Measurements from ENCODE around the gene MATCAP1. TPM values are rescaled to one million over a fixed set of nuclear protein-coding genes. Genes with fewer than 3 reads are reported as not detected.

MATCAP1 gene
- total RNA-seq, 4 donors from 2014 or later = 20.8 to 57.8 (median 42.3) TPM

DNA sequence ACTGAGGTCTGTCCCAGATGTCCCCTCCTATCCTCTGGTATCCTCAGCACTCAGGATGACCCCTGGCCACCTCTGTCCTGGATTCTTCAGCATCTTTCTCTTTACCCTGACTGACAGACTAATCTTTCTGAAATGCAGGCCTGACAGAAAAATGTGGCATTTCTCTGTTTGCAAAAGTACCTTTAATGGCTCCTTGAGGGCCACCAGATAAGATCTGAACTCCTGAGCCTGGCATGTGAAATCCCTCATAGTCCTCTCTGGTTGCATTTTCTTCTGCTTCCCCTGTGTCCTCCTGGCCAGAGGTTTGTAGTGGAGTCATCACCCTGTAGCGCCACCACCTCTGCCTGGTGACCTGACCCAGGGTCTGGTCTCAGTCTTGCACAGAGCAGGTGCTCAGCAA, 13.1 kb upstream of the MATCAP1 start:
- peaks cover 0 to 62% (median 0%) of the 10 kb centered on the region in 3 donors for H3K36me3 ChIP-seq
- no peak for TF ChIP-seq POLR2A (IDR thresholded peaks at IDR 0.05)
- TF ChIP-seq, protein P1, sequence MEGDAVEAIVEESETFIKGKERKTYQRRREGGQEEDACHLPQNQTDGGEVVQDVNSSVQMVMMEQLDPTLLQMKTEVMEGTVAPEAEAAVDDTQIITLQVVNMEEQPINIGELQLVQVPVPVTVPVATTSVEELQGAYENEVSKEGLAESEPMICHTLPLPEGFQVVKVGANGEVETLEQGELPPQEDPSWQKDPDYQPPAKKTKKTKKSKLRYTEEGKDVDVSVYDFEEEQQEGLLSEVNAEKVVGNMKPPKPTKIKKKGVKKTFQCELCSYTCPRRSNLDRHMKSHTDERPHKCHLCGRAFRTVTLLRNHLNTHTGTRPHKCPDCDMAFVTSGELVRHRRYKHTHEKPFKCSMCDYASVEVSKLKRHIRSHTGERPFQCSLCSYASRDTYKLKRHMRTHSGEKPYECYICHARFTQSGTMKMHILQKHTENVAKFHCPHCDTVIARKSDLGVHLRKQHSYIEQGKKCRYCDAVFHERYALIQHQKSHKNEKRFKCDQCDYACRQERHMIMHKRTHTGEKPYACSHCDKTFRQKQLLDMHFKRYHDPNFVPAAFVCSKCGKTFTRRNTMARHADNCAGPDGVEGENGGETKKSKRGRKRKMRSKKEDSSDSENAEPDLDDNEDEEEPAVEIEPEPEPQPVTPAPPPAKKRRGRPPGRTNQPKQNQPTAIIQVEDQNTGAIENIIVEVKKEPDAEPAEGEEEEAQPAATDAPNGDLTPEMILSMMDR (IDR thresholded peaks at IDR 0.05) = no peak
- H3K9me3 ChIP-seq = no peaks in the 10 kb centered on the region
- H3K4me1 ChIP-seq = peaks cover 0 to 43% (median 15%) of the 10 kb centered on the region in 4 donors
- DNase-seq = no peak
- H3K27ac ChIP-seq = no peak overlapping the region
- H3K4me3 ChIP-seq = no peak overlapping the region
- no peaks in the 10 kb centered on the region for H3K27me3 ChIP-seq

DNA sequence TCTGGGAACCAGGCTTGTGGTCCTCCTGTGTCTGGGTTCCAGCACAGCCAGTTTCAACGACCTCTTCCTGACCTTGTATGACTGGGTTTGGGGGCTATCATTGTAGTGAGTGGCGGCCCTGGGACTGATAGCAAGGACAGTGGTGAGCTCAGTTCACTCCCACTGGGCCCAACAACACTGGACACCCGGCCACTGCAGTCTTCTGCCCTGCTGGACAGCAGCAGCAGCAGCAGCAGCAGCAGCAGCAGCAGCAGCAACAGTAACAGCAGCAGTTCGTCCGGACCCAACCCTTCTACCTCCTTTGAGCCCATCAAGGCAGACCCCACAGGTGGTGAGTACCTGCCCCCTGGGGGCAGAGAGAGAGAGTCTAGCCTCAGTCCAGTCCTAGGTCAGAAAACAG, 11.9 kb upstream of the MATCAP1 start:
- Histone ChIP-seq H3K9me3 (no peaks in the 10 kb centered on the region), H3K4me3 (no peak overlapping the region), H3K27ac (no peak overlapping the region), H3K4me1 (peaks cover 0 to 52% (median 15%) of the 10 kb centered on the region in 4 donors), H3K27me3 (no peaks in the 10 kb centered on the region), H3K36me3 (peaks cover 0 to 52% (median 0%) of the 10 kb centered on the region in 3 donors)
- DNase-seq = no peak
- TF ChIP-seq, protein P1 (IDR thresholded peaks at IDR 0.05) = no peak
- TF ChIP-seq POLR2A (IDR thresholded peaks at IDR 0.05) = no peak

DNA sequence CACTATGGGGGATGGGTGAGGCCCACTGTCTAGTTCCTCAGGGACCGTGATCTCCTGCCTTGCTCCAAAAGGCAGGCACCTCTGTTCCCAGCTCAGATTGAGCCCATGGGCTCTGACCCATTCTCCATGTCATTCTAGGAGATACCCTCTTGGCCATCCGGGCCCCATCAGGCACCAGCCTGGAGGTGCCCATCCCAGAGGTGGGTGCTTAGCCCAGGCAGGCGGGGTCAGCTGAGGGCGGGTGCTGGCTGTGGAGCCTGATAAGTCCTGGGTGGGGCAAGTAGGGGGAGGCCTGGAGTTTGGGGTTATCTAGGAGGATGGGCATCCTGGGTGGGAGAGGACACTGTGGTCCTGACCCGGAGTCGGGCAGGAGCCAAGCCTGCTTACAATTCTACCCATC, 10.5 kb upstream of the MATCAP1 start:
- Histone ChIP-seq H3K4me3 (no peak overlapping the region), H3K9me3 (no peaks in the 10 kb centered on the region), H3K27ac (no peak overlapping the region), H3K27me3 (no peaks in the 10 kb centered on the region), H3K4me1 (peaks cover 0 to 42% (median 15%) of the 10 kb centered on the region in 4 donors), H3K36me3 (peaks cover 0 to 46% (median 0%) of the 10 kb centered on the region in 3 donors)
- no peak for DNase-seq
- TF ChIP-seq POLR2A (IDR thresholded peaks at IDR 0.05) = no peak
- TF ChIP-seq, protein P1 (IDR thresholded peaks at IDR 0.05) = no peak

DNA sequence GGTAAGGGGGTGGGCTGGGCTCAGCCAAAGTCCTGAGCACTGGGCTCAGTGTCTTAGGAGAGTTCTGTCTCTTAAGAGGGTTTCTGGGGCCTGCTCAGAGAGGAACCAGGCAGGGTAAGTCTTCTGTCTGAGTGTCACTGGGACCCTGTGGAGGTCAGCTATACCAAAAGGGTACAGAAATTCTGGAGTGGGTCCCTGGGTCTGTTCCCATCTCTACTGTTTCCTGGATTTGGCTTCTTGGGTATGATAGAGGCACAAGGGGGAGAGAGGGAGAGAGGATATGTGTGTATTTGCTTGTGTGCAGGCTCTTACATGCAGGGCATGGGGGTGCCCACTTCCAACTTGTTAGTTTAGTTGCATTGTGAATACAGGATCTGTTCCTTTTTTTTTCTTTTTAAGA, 9.8 kb upstream of the MATCAP1 start:
- Histone ChIP-seq H3K27ac (no peak overlapping the region), H3K9me3 (no peaks in the 10 kb centered on the region), H3K4me1 (peaks cover 0 to 40% (median 15%) of the 10 kb centered on the region in 4 donors), H3K4me3 (peak overlapping the region in 2 of 4 donors; percentile 80 to 98), H3K27me3 (no peaks in the 10 kb centered on the region), H3K36me3 (peaks cover 0 to 46% (median 0%) of the 10 kb centered on the region in 3 donors)
- TF ChIP-seq, protein P1 (IDR thresholded peaks at IDR 0.05) = no peak
- TF ChIP-seq POLR2A (IDR thresholded peaks at IDR 0.05) = no peak
- DNase-seq = no peak

DNA sequence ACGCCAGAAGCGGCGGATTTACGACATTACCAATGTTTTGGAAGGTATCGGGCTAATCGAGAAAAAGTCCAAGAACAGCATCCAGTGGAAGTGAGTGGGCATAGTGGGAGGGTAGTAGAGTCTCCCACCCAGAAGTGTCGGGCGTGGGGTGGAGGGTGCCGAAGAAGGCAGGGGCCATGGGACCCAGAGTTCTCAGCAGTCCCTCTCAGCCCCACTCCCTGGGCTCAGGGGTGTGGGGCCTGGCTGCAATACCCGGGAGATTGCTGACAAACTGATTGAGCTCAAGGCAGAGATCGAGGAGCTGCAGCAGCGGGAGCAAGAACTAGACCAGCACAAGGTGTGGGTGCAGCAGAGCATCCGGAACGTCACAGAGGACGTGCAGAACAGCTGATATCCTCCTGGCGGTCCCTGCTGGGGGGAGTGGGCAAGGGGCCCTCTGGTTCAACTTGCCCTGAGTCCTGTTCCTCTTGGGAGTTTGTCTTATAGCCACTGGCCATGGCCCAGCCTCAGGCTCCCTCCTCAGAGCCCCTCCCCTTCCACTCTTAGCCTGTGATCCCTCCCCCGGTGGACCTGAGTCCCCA, 9.1 kb upstream of the MATCAP1 start:
- Histone ChIP-seq H3K36me3 (peaks cover 0 to 40% (median 0%) of the 10 kb centered on the region in 3 donors), H3K4me3 (peak overlapping the region; percentile 56 to 98 (median 88)), H3K4me1 (peaks cover 0 to 34% (median 15%) of the 10 kb centered on the region in 4 donors), H3K27ac (peak overlapping the region; percentile 56 to 81 (median 70)), H3K9me3 (no peaks in the 10 kb centered on the region), H3K27me3 (no peaks in the 10 kb centered on the region)
- TF ChIP-seq POLR2A (IDR thresholded peaks at IDR 0.05) = no peak
- TF ChIP-seq, protein P1 (IDR thresholded peaks at IDR 0.05) = no peak
- DNase-seq = no peak

Measured in Peyer's patch (tissue), 4 donors.